ENCODE results near the gene STX11.

Gene STX11

DNA sequence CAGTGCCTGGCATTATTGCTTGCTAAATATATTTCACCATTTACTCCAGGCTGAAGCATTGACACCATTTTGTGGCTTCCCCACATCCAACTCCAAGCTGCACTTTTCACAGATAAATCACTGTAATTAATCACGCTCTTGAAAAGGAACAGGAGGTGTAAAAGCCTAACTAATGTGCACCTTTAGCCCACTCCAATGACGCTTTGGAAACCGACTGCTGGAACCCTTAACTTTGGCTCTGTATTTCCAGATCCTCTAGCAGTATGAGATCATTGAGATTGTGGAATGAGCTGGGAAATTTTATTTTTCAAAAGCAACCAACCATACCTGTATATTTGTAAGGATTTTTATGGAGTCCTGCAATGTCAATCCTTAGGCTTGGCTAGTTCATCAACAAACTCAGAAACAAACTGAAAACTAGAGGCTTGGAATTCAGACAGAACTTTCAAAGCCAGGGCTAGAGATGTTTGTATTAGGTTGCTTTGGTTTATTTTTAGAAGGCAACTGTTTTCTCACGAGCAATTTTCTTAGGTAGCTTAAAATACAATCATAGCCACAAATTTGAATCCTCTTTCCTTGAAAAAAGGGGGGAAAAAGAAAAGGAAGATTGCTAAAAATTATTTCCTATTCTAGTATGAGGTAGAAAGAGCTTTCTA lies 82.0 kb downstream of the STX11 start:
- DNase-seq, result no peak
- in situ Hi-C loops (cut with HindIII; ENCODE audit: low pct_ligation_motif_present, low pct_unique_long_range_greater_than_20kb, low sequenced_read_pairs), result no loop called here

DNA sequence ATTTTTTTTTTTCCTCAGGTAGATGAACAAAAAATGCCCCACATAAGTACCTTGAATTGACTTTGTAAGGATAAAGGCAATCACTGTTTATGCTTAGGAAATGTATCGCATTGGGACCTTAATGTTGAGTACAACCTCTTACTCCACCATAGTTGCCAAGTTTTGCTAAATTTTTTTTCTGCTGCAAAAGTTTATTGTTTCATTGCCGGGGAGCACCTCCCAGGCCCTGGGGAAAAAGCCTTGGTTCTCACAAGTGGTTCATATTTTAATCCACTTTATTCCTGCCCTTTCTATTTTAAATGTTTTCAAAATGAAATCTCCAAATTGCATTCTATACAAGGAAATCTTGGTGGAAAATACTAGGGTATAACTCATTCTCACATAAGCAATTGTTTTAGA lies 82.5 kb downstream of the STX11 start:
- no peak for DNase-seq
- in situ Hi-C loops (cut with HindIII; ENCODE audit: low pct_ligation_motif_present, low pct_unique_long_range_greater_than_20kb, low sequenced_read_pairs), result no loop called here

DNA sequence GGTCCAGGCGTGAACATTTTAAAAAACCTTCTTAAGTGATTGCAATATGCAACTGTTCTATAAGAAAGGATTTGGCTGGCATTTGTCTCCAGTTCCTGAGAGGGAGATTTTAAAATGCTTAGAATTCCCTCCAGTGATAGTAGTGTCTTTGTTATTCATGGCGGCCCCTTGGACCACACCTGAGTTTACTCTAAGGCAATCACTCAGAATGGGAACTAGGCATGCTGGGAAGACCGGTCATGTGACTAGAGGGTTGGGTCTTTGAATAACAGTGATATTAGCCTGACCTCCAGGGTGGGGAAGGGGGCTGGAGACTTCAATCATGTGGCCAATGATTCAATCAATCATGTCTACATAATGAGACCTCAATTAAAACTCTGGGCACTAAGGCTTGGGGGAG lies 84.1 kb downstream of the STX11 start:
- no peak for DNase-seq
- in situ Hi-C loops (cut with HindIII; ENCODE audit: low pct_ligation_motif_present, low pct_unique_long_range_greater_than_20kb, low sequenced_read_pairs), result no loop called here

DNA sequence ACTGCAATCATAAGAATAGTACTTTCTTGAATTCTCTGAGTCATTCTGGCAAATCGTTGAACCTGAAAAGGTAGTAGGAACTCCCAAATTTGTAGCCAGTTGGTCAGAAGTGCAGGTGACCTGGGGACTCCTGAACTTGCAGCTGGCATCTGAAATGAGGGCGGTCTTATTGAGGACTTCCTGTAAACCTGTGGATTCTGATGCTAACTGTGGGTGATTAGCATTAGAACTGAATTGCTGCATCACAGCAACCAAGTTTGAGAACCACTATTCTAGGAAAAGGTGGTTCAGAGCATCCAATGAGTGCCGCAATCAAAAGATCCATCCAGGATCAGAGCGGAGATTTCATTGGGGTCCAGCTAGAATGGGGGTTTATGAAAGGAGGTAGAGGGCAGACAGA lies 84.6 kb downstream of the STX11 start:
- in situ Hi-C loops (cut with HindIII; ENCODE audit: low pct_ligation_motif_present, low pct_unique_long_range_greater_than_20kb, low sequenced_read_pairs), result no loop called here
- DNase-seq, result no peak
